MCF 10A (cell line): ENCODE data around the gene L3MBTL1. TPM values are rescaled to one million over a fixed set of nuclear protein-coding genes. Genes with fewer than 3 reads are reported as not detected.

ENCODE experiments used
- BruUV-seq: library from RNA; stranded (reverse); fragments of 400-500 nt; replicated peaks from 2 replicates; lab custom pipeline; 2021; lab: Mats Ljungman, UMichigan
- CTCF ChIA-PET: fragments of 300-600 bp; sonication (Branson Sonifier 250); formaldehyde crosslinking; extraction: SDS; loops from one replicate; lab custom pipeline; 2021; ENCODE audit warnings: antibody characterized with exemption, inconsistent platforms; lab: Yijun Ruan, JAX
- POLR2A ChIA-PET: fragments of 300-600, 350-650 bp; sonication (Branson Sonifier 250); formaldehyde crosslinking; extraction: SDS; loops from one replicate; lab custom pipeline; 2020; ENCODE audit warnings: antibody characterized with exemption, inconsistent platforms; lab: Yijun Ruan, JAX
- DNase-seq: peaks from one replicate; pipeline ENCODE4 v3.0.0-alpha.2; 2018; ENCODE audit not compliant: unreplicated experiment
- H3K27ac Mint-ChIP-seq: one replicate; pipeline ENCODE4 v1.8.0; 2022; ENCODE audit warnings: mild to moderate bottlenecking, low read depth, mixed read lengths; ENCODE audit not compliant: unreplicated experiment
- H3K27me3 Mint-ChIP-seq: one replicate; pipeline ENCODE4 v1.8.0; 2022; ENCODE audit warnings: mixed read lengths; ENCODE audit not compliant: insufficient read depth, unreplicated experiment
- H3K36me3 Mint-ChIP-seq: one replicate; pipeline ENCODE4 v1.8.0; 2022; ENCODE audit warnings: mild to moderate bottlenecking, moderate library complexity, mixed read lengths; ENCODE audit not compliant: insufficient read depth, unreplicated experiment
- H3K4me1 Mint-ChIP-seq: one replicate; pipeline ENCODE4 v1.8.0; 2022; ENCODE audit warnings: mixed read lengths; ENCODE audit not compliant: insufficient read depth, unreplicated experiment
- H3K4me3 Mint-ChIP-seq: one replicate; pipeline ENCODE4 v1.8.0; 2022; ENCODE audit warnings: mild to moderate bottlenecking, moderate library complexity, mixed read lengths; ENCODE audit not compliant: unreplicated experiment
- H3K9me3 Mint-ChIP-seq: one replicate; pipeline ENCODE4 v1.8.0; 2022; ENCODE audit warnings: mixed read lengths; ENCODE audit not compliant: unreplicated experiment
- CTCF ChIP-seq: fragments of 200-600 bp; IDR thresholded peaks from one replicate; pipeline ENCODE4 v1.8.0; 2022; ENCODE audit warnings: antibody characterized with exemption, mild to moderate bottlenecking; ENCODE audit not compliant: unreplicated experiment
- intact Hi-C: fragments of 100-400 bp; cut with micrococcal nuclease; formaldehyde crosslinking; loops from 2 replicates; pipeline ENCODE4 v1.14.1; 2022
- total RNA-seq: library from RNA; stranded (reverse); gene quantifications from 2 replicates; pipeline ENCODE4 v1.2.3, GENCODE V29; 2022

Gene L3MBTL1
- total RNA-seq, 1 experiment from 2014 or later: 10.5 TPM

- Mint-ChIP-seq H3K4me1 (peaks cover 6% of the 10 kb centered on the region), H3K27me3 (no peaks in the 10 kb centered on the region), H3K36me3 (no peaks in the 10 kb centered on the region), H3K4me3 (no peak overlapping the region), H3K27ac (no peak overlapping the region), H3K9me3 (no peaks in the 10 kb centered on the region)
- BruUV-seq: no TSS peak
- intact Hi-C loops: no loop called here
- DNase-seq: no peak
- POLR2A ChIA-PET: interaction anchor here (0.6 to 1.6 kb wide), 4 partner anchors 8 to 23 kb away, joined by 3 to 4 read pairs (median 4); partner anchors contain the start of gene SRSF6
- CTCF ChIA-PET: interaction anchor here (0.6 to 2.2 kb wide), 6 partner anchors 9 to 1728 kb away, joined by 3 to 8 read pairs (median 4); no protein-coding TSS in a partner anchor
- TF ChIP-seq CTCF: no peak
Observed at GRCh38 chr20:43477193-43477592, 30.3 kb upstream of the L3MBTL1 start.

- no peak overlapping the region for H3K4me3 Mint-ChIP-seq
- no peak for DNase-seq
- no TSS peak for BruUV-seq
- intact Hi-C loops: no loop called here
- POLR2A ChIA-PET: interaction anchor here (0.6 to 1.6 kb wide), 6 partner anchors 8 to 619 kb away, joined by 3 to 4 read pairs (median 4); partner anchors contain the start of genes IFT52 and SRSF6
- CTCF ChIA-PET: interaction anchor here (0.6 to 2.2 kb wide), 5 partner anchors 8 to 61 kb away, joined by 3 to 8 read pairs (median 4); no protein-coding TSS in a partner anchor
- H3K36me3 Mint-ChIP-seq: no peaks in the 10 kb centered on the region
- peaks cover 6% of the 10 kb centered on the region for H3K4me1 Mint-ChIP-seq
- no peak for TF ChIP-seq CTCF
- no peak overlapping the region for H3K27ac Mint-ChIP-seq
- H3K27me3 Mint-ChIP-seq: no peaks in the 10 kb centered on the region
- no peaks in the 10 kb centered on the region for H3K9me3 Mint-ChIP-seq
Observed at GRCh38 chr20:43477619-43478018, 29.9 kb upstream of the L3MBTL1 start.

GRCh38 chr20:43490038-43490437 lies 17.5 kb upstream of the L3MBTL1 start:
- no peaks in the 10 kb centered on the region for H3K27me3 Mint-ChIP-seq
- ChIA-PET POLR2A (no interaction called here), CTCF (interaction anchor here (0.5 to 1.2 kb wide), 5 partner anchors 13 to 229 kb away, joined by 3 to 7 read pairs (median 3); no protein-coding TSS in a partner anchor)
- intact Hi-C loops: no loop called here
- no peaks in the 10 kb centered on the region for H3K9me3 Mint-ChIP-seq
- no peaks in the 10 kb centered on the region for H3K36me3 Mint-ChIP-seq
- no peak overlapping the region for H3K4me3 Mint-ChIP-seq
- no peaks in the 10 kb centered on the region for H3K4me1 Mint-ChIP-seq
- no TSS peak for BruUV-seq
- DNase-seq: no peak
- no peak overlapping the region for H3K27ac Mint-ChIP-seq
- no peak for TF ChIP-seq CTCF

- TF ChIP-seq CTCF: no peak
- H3K4me1 Mint-ChIP-seq: no peaks in the 10 kb centered on the region
- DNase-seq: peak; percentile 88
- no peaks in the 10 kb centered on the region for H3K36me3 Mint-ChIP-seq
- H3K27me3 Mint-ChIP-seq: no peaks in the 10 kb centered on the region
- intact Hi-C loops: no loop called here
- H3K27ac Mint-ChIP-seq: peak overlapping the region; percentile 77
- no peaks in the 10 kb centered on the region for H3K9me3 Mint-ChIP-seq
- no TSS peak for BruUV-seq
- CTCF ChIA-PET: interaction anchor here (0.7 to 1.3 kb wide), 2 partner anchors 46 to 565 kb away, joined by 4 read pairs; no protein-coding TSS in a partner anchor
- POLR2A ChIA-PET: interaction anchor here (0.6 to 2.2 kb wide), 13 partner anchors 8 to 236 kb away, joined by 3 to 21 read pairs (median 3); partner anchors contain the start of genes IFT52, L3MBTL1 and SRSF6
- no peak overlapping the region for H3K4me3 Mint-ChIP-seq
Observed at GRCh38 chr20:43492101-43492500, 15.4 kb upstream of the L3MBTL1 start.
